Vagina (tissue), 2 donors: ENCODE results near the gene SCGN. TPM values are rescaled to one million over a fixed set of nuclear protein-coding genes. Genes with fewer than 3 reads are reported as not detected.

Experiments used
- DNase-seq, 2 donors: peaks; one replicate each; pipeline ENCODE4 v3.0.0-alpha.2; 2017; ENCODE audit errors: extremely low spot score in 2 of 2
- H3K27ac ChIP-seq: fragments of 200-600 bp; sonication (generic); one replicate; pipeline ENCODE4 v1.5.1; 2019
- H3K27me3 ChIP-seq: fragments of 200-600 bp; sonication (generic); one replicate; pipeline ENCODE4 v1.5.1; 2019
- H3K36me3 ChIP-seq, 2 donors: fragments of 200-600 bp; sonication (generic); one replicate each; pipeline ENCODE4 v1.5.1; 2017 to 2019
- H3K4me1 ChIP-seq: fragments of 200-600 bp; sonication (generic); one replicate; pipeline ENCODE4 v1.5.1; 2019
- H3K4me3 ChIP-seq, 2 donors: fragments of 200-600 bp; sonication (generic); 1 replicate in 1 of 2; 2 replicates in 1 of 2; pipeline ENCODE4 v1.5.1; 2016 to 2019
- H3K9me3 ChIP-seq: fragments of 200-600 bp; sonication (generic); one replicate; pipeline ENCODE4 v1.5.1; 2019
- CTCF ChIP-seq, 3 experiments: fragments of 450-650 bp in 2 of 3; fragments of 200-600 bp in 1 of 3; sonication (generic) in 1 of 3; IDR thresholded peaks; one replicate each; pipeline ENCODE4 v1.5.1; 2017 to 2019; ENCODE audit warnings: antibody characterized with exemption in 3 of 3, mild to moderate bottlenecking in 2 of 3, moderate library complexity in 2 of 3
- POLR2A ChIP-seq, 2 donors: fragments of 450-650 bp; IDR thresholded peaks; one replicate each; pipeline ENCODE4 v1.6.1; 2017; ENCODE audit warnings: antibody characterized with exemption in 2 of 2, mild to moderate bottlenecking in 2 of 2, moderate library complexity in 2 of 2
- POLR2AphosphoS5 ChIP-seq, 2 donors: sonication (generic); formaldehyde crosslinking; IDR thresholded peaks; one replicate each; pipeline ENCODE4 v1.9.0; 2017; ENCODE audit warnings: antibody characterized with exemption in 2 of 2, mild to moderate bottlenecking in 2 of 2, low read depth in 1 of 2; ENCODE audit not compliant: insufficient read depth in 1 of 2
- intact Hi-C: fragments of 100-400 bp; cut with DNase I; formaldehyde crosslinking; loops from one replicate; pipeline ENCODE4 v1.15.1; 2023
- total RNA-seq: library from RNA; depleted of rRNA; stranded (reverse); fragments of >200 nt; gene quantifications from one replicate; pipeline ENCODE4 v1.2.3, GENCODE V29; 2016

SCGN gene, protein sequence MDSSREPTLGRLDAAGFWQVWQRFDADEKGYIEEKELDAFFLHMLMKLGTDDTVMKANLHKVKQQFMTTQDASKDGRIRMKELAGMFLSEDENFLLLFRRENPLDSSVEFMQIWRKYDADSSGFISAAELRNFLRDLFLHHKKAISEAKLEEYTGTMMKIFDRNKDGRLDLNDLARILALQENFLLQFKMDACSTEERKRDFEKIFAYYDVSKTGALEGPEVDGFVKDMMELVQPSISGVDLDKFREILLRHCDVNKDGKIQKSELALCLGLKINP
- not detected for total RNA-seq

- Histone ChIP-seq H3K36me3 (no peaks in the 10 kb centered on the region), H3K9me3 (no peaks in the 10 kb centered on the region), H3K4me3 (no peak within 1 kb of the TSS), H3K27ac (no peak within 1 kb of the TSS), H3K27me3 (no peaks in the 10 kb centered on the region), H3K4me1 (no peaks in the 10 kb centered on the region)
- intact Hi-C loops = no loop called here
- TF ChIP-seq CTCF (IDR thresholded peaks at IDR 0.05) = no peak
- no peak for TF ChIP-seq POLR2A (IDR thresholded peaks at IDR 0.05)
- TF ChIP-seq POLR2AphosphoS5 (IDR thresholded peaks at IDR 0.05; ENCODE audit: insufficient read depth in 1 of 2, low read depth in 1 of 2) = no peak
- DNase-seq = no peak
These were observed at the start of gene SCGN for GRCh38 chr6:25652007-25652515. Gene SCGN, plus strand, starts transcription at chr6:25652215. Its CDS starts 189 bp downstream, at chr6:25652404.

GRCh38 chr6:25602674-25602982 lies 49.4 kb upstream of the SCGN start:
- TF ChIP-seq POLR2AphosphoS5 (IDR thresholded peaks at IDR 0.05; ENCODE audit: insufficient read depth in 1 of 2, low read depth in 1 of 2) = no peak
- TF ChIP-seq CTCF (IDR thresholded peaks at IDR 0.05) = no peak
- TF ChIP-seq POLR2A (IDR thresholded peaks at IDR 0.05) = no peak
- Histone ChIP-seq H3K9me3 (no peaks in the 10 kb centered on the region), H3K36me3 (peaks cover 0 to 6% of the 10 kb centered on the region in 2 donors), H3K4me3 (no peak overlapping the region), H3K27ac (no peak overlapping the region), H3K4me1 (no peaks in the 10 kb centered on the region), H3K27me3 (no peaks in the 10 kb centered on the region)
- intact Hi-C loops = no loop called here
- no peak for DNase-seq

DNA sequence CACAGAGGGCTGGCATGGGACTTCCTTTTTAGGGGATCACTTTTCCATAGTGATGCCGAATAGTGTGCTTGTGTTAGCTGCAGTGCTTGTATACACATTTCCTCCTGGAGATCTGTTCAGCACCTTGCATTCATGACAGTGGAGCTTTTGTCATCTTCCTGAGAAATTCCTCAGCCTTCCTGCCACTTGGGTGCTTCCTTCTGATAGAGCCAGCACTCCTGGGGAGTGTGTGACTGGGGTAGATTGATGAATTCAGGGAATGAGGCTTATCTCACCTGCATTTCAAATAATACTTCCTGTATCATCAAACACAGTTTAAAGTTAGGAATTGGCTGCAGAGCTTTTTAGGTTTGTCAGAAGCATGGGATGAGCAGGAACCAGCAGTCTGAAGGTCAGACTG lies 48.8 kb upstream of the SCGN start:
- intact Hi-C loops = no loop called here
- no peak for DNase-seq
- no peak overlapping the region for H3K4me3 ChIP-seq
- H3K9me3 ChIP-seq = no peaks in the 10 kb centered on the region
- H3K27ac ChIP-seq = no peak overlapping the region
- peaks cover 0 to 6% of the 10 kb centered on the region in 2 donors for H3K36me3 ChIP-seq
- H3K4me1 ChIP-seq = no peaks in the 10 kb centered on the region
- H3K27me3 ChIP-seq = no peaks in the 10 kb centered on the region
- TF ChIP-seq POLR2A (IDR thresholded peaks at IDR 0.05) (no peak), POLR2AphosphoS5 (IDR thresholded peaks at IDR 0.05; ENCODE audit: insufficient read depth in 1 of 2, low read depth in 1 of 2) (no peak), CTCF (IDR thresholded peaks at IDR 0.05) (no peak)

DNA sequence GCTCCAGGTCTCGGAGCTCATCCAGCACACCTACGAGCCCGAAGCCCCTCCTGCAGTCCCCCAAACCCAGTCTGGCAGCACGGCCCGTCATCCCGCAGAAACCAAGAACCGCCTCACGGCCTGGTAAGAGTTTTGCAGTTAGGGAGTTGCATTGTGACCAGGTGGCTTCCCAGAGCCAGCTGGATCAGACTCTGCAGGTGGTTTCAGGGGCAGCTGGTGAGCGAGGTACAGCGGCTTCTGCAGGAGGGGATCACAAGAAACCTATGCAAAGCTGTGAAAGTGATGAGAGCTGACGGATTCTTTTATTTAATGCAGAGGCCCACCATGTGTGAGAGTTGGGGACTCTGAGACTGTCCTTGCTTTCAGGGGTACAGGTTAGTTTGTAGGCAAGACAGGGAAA lies 45.9 kb upstream of the SCGN start:
- Histone ChIP-seq H3K4me1 (no peaks in the 10 kb centered on the region), H3K9me3 (no peaks in the 10 kb centered on the region), H3K4me3 (no peak overlapping the region), H3K27ac (no peak overlapping the region), H3K36me3 (no peaks in the 10 kb centered on the region), H3K27me3 (no peaks in the 10 kb centered on the region)
- no peak for DNase-seq
- TF ChIP-seq POLR2A (IDR thresholded peaks at IDR 0.05) (no peak), POLR2AphosphoS5 (IDR thresholded peaks at IDR 0.05; ENCODE audit: insufficient read depth in 1 of 2, low read depth in 1 of 2) (no peak), CTCF (IDR thresholded peaks at IDR 0.05) (no peak)
- intact Hi-C loops = no loop called here

DNA sequence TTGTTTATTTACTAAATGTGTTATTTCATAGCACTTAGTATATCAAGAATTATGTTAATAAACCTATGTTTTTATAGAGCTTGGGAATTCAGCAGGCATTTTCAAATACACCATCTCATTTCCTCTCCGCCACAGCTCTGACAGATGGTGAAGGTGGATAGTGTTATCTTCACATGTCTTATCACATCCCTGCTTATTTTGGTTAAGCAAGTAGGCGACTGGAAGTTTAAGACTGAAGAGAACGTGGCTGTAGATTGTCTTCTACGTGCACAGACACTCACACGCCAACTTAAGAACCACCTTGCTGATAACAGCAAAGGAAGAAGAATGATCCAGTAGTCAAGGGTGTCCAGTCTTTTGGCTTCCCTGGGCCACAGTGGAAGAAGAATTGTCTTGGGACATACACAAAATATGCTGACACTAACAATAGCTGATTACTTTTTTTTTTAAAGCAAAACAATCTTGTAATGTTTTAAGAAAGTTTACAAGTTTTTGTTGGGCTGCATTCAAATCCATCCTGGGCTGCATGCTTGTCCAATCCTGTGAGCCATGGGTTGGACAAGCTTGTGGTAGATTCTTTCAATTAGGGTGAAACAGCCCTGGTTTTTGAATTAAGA lies 43.3 kb upstream of the SCGN start:
- intact Hi-C loops = no loop called here
- H3K27ac ChIP-seq = no peak overlapping the region
- no peak for TF ChIP-seq POLR2AphosphoS5 (IDR thresholded peaks at IDR 0.05; ENCODE audit: insufficient read depth in 1 of 2, low read depth in 1 of 2)
- no peak for TF ChIP-seq POLR2A (IDR thresholded peaks at IDR 0.05)
- TF ChIP-seq CTCF (IDR thresholded peaks at IDR 0.05) = no peak
- H3K4me3 ChIP-seq = no peak overlapping the region
- no peaks in the 10 kb centered on the region for H3K9me3 ChIP-seq
- no peaks in the 10 kb centered on the region for H3K4me1 ChIP-seq
- H3K27me3 ChIP-seq = no peaks in the 10 kb centered on the region
- no peaks in the 10 kb centered on the region for H3K36me3 ChIP-seq
- no peak for DNase-seq
